Measurements from ENCODE around the gene IRX6. TPM values are rescaled to one million over a fixed set of nuclear protein-coding genes. Genes with fewer than 3 reads are reported as not detected.

The IRX6 gene
- total RNA-seq, 1 experiment from 2014 or later: not detected

DNA sequence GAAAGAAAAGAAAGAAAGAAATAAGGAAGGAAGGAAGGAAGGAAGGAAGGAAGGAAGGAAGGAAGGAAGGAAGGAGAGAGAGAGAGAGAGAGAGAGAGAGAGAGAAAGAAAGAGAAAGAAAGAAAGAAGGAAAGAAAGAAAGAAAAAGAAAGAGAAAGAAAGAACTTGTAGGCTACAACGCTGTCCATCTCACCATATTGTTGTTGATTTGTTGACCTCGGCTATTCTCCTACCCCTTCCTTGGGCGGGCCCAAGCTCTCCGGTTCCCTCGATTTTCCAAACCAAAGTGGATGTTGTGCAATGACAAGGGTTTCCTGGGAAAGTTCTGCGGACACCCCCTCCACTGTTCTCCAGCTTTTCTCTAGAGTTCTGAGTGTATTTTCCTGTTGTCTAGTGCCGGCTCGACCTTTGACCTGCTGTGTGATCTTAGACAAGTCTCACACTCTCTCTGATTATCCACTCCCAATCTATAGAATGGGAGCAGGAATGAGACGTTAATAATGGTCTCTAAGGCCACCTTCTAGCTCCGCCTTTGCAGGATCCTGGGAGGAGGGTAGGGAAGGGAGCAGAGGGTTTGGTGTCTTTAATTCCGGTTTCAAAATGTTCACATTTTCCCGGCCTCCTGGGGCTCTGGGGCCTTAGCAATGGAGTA is 1.6 kb downstream of the IRX6 start:
- POLR2A ChIA-PET: no interaction called here
- BruUV-seq (replicated peaks): no TSS peak
- TF ChIP-seq CTCF (IDR thresholded peaks at IDR 0.05; ENCODE audit: unreplicated experiment): no peak
- Mint-ChIP-seq H3K9me3 (ENCODE audit: unreplicated experiment) (no peaks in the 10 kb centered on the region), H3K27me3 (ENCODE audit: insufficient read depth, unreplicated experiment) (peaks cover 47% of the 10 kb centered on the region), H3K4me3 (ENCODE audit: unreplicated experiment) (no peak overlapping the region), H3K27ac (ENCODE audit: low read depth, unreplicated experiment) (no peak overlapping the region), H3K4me1 (ENCODE audit: insufficient read depth, unreplicated experiment) (peaks cover 11% of the 10 kb centered on the region), H3K36me3 (ENCODE audit: insufficient read depth, unreplicated experiment) (no peaks in the 10 kb centered on the region)
- CTCF ChIA-PET: interaction anchor here (0.6 kb wide), 1 partner anchor 1050 kb away, joined by 3 read pairs; no protein-coding TSS in a partner anchor
- no peak for DNase-seq (ENCODE audit: unreplicated experiment)
- intact Hi-C loops (cut with micrococcal nuclease): no loop called here

DNA sequence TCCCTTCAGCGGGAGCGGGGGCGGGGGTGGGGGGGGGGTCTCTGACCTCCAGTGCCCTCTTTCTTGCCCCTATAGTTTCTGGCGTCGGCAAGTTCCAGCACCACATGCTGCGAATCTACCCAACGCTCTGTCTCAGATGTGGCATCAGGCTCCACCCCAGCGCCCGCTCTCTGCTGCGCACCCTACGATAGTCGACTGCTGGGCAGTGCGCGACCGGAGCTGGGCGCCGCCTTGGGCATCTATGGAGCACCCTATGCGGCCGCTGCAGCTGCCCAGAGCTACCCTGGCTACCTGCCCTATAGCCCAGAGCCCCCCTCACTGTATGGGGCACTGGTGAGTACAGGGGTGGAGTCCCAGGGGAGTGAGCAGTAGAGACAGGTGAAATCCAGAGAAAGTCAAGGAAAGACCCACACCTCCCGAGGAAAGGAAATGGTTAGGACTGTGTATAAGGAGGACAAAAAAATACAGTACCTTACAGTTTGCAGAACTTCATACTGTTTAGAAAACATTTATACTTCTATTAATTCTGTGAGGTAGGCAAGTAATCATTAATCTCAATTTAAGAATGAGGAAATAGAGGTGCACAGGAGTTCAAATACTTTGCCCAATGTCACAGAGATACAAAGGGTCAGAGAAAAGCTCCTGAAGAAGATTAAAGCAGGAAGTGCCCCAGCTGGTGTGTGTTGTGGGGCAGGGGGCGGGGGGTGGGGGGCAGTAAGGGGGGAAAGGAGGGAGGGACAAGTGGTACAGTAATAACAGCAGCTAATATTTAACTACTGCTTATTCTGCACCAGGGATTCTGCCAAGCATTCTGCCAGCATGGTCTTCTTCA is 2.5 kb downstream of the IRX6 start:
- intact Hi-C loops (cut with micrococcal nuclease): no loop called here
- Mint-ChIP-seq H3K27me3 (ENCODE audit: insufficient read depth, unreplicated experiment) (peaks cover 42% of the 10 kb centered on the region), H3K27ac (ENCODE audit: low read depth, unreplicated experiment) (no peak overlapping the region), H3K9me3 (ENCODE audit: unreplicated experiment) (no peaks in the 10 kb centered on the region), H3K4me1 (ENCODE audit: insufficient read depth, unreplicated experiment) (peaks cover 8% of the 10 kb centered on the region), H3K4me3 (ENCODE audit: unreplicated experiment) (no peak overlapping the region), H3K36me3 (ENCODE audit: insufficient read depth, unreplicated experiment) (no peaks in the 10 kb centered on the region)
- no TSS peak for BruUV-seq (replicated peaks)
- DNase-seq (ENCODE audit: unreplicated experiment): no peak
- ChIA-PET POLR2A (no interaction called here), CTCF (no interaction called here)
- TF ChIP-seq CTCF (IDR thresholded peaks at IDR 0.05; ENCODE audit: unreplicated experiment): no peak

DNA sequence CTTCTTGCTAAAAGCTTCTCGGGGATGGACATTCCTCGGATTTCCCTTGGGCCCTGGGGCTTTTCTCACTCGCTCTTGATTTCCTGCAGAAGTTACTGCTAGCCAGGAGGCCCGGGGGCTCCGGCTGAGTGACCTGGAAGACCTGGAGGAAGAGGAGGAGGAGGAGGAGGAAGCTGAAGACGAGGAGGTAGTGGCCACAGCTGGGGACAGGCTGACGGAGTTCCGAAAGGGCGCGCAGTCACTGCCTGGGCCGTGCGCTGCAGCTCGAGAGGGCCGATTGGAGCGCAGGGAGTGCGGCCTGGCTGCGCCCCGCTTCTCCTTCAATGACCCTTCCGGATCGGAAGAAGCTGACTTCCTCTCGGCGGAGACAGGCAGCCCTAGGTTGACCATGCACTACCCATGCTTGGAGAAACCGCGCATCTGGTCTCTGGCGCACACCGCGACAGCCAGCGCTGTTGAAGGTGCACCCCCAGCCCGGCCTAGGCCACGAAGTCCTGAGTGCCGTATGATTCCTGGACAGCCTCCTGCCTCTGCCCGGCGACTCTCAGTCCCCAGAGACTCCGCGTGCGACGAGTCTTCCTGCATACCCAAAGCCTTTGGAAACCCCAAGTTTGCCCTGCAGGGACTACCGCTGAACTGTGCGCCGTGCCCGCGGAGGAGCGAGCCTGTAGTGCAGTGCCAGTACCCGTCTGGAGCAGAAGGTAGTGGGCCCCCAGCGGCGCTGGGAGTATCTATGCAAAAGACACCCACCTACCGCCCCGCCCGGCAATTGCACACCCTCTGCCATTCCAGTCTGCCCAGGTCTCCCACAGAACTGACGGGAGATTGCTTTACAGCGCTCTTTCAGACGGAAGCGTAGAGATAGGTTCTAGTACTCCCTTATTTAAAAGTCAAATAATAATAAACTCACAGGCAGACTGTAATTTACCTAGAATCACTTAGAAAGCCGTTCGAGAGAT is 4.9 kb downstream of the IRX6 start:
- Mint-ChIP-seq H3K27me3 (ENCODE audit: insufficient read depth, unreplicated experiment) (peaks cover 52% of the 10 kb centered on the region), H3K27ac (ENCODE audit: low read depth, unreplicated experiment) (no peak overlapping the region), H3K4me1 (ENCODE audit: insufficient read depth, unreplicated experiment) (peaks cover 15% of the 10 kb centered on the region)

More for the DNA sequence above, 4.9 kb downstream of the IRX6 start:
- POLR2A ChIA-PET: no interaction called here
- CTCF ChIA-PET: interaction anchor here (0.6 kb wide), 1 partner anchor 252 kb away, joined by 4 read pairs; no protein-coding TSS in a partner anchor
- intact Hi-C loops (cut with micrococcal nuclease): no loop called here
- Mint-ChIP-seq H3K9me3 (ENCODE audit: unreplicated experiment) (no peaks in the 10 kb centered on the region), H3K4me3 (ENCODE audit: unreplicated experiment) (no peak overlapping the region), H3K36me3 (ENCODE audit: insufficient read depth, unreplicated experiment) (no peaks in the 10 kb centered on the region)
- DNase-seq (ENCODE audit: unreplicated experiment): no peak
- no peak for TF ChIP-seq CTCF (IDR thresholded peaks at IDR 0.05; ENCODE audit: unreplicated experiment)
- BruUV-seq (replicated peaks): no TSS peak
